Activated naive CD4-positive, alpha-beta T cell treated with anti-CD3 and anti-CD28 coated beads, Interleukin-2, amount 50 U/mL, for 72 hours (primary cell): ENCODE measurements around the gene FSD1L. TPM values are rescaled to one million over a fixed set of nuclear protein-coding genes. Genes with fewer than 3 reads are reported as not detected.
"Not testable (repeated sequence)": the region's sequence is repeated elsewhere in the genome, so short reads cannot be mapped to it uniquely, and the experiment has no call there.

Experiments
- ATAC-seq, 2 donors: fragments of 150-1000 bp; cut with Tn5 transposase; 2 replicates each; pipeline ENCODE4 v1.10.0; 2021; ENCODE audit warnings: mild to moderate bottlenecking in 2 of 2, moderate library complexity in 2 of 2
- DNase-seq, 2 donors: peaks; one replicate each; pipeline ENCODE4 v3.0.0; 2021 to 2022; ENCODE audit warnings: low spot score in 2 of 2
- H3K27ac Mint-ChIP-seq, 2 donors: one replicate each; pipeline ENCODE4 v1.8.0; 2022; ENCODE audit warnings: mild to moderate bottlenecking in 2 of 2, mixed read lengths in 2 of 2
- H3K36me3 Mint-ChIP-seq, 2 donors: one replicate each; pipeline ENCODE4 v1.8.0; 2022; ENCODE audit warnings: mixed read lengths in 2 of 2
- H3K9me3 Mint-ChIP-seq, 2 donors: one replicate each; pipeline ENCODE4 v1.8.0; 2022; ENCODE audit warnings: mixed read lengths in 2 of 2
- total RNA-seq, 2 donors: library from RNA; stranded (reverse); gene quantifications; one replicate each; pipeline ENCODE4 v1.2.3, GENCODE V29; 2022

FSD1L gene
- total RNA-seq, 2 donors from 2014 or later, result 0.61 to 3.9 TPM

DNA sequence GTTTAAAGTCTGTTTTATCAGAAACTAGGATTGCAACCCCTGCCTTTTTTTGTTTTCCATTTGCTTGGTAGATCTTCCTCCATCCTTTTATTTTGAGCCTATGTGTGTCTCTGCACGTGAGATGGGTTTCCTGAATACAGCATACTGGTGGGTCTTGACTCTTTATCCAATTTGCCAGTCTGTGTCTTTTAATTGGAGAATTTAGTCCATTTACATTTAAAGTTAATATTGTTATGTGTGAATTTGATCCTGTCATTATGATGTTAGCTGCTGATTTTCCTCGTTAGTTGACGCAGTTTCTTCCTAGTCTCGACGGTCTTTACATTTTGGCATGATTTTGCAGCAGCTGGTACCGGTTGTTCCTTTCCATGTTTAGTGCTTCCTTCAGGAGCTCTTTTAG lies 132.1 kb downstream of the FSD1L start:
- H3K27ac Mint-ChIP-seq, ATAC-seq, H3K9me3 Mint-ChIP-seq, DNase-seq: not testable (repeated sequence)
- peaks cover 7 to 14% of the 10 kb centered on the region in 2 donors for H3K36me3 Mint-ChIP-seq

DNA sequence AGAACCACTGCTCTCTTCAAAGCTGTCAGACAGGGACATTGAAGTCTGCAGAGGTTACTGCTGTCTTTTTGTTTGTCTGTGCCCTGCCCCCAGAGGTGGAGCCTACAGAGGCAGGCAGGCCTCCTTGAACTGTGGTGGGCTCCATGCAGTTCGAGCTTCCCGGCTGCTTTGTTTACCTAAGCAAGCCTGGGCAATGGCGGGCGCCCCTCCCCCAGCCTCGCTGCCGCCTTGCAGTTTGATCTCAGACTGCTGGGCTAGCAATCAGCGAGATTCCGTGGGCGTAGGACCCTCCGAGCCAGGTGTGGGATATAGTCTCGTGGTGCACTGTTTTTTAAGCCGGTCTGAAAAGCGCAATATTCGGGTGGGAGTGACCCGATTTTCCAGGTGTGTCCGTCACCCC lies 133.7 kb downstream of the FSD1L start:
- H3K9me3 Mint-ChIP-seq, DNase-seq, ATAC-seq, H3K36me3 Mint-ChIP-seq, H3K27ac Mint-ChIP-seq: not testable (repeated sequence)

DNA sequence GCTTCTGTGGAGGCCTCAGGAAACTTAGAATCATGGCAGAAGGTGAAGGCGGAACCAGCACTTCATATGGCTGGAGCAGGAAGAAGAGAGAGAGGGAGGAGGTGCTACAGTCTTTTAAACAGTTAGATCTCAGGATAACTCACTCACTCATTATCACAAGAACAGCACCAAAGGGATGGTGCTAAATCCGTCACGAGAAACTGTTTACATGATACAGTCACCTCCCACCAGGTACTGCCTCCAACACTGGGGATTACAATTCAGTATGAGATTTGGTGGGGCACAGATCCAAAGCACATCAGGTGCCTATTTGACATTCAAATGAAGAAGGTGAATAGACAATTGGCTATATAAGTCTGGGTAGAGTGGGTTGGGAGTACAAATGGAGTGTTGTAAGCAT lies 145.3 kb downstream of the FSD1L start:
- peaks cover 8 to 14% of the 10 kb centered on the region in 2 donors for H3K9me3 Mint-ChIP-seq
- no peak for DNase-seq
- peaks cover 28 to 38% of the 10 kb centered on the region in 2 donors for H3K36me3 Mint-ChIP-seq
- no peak overlapping the region for H3K27ac Mint-ChIP-seq
- ATAC-seq, result no peak

Other genes with a start within 250 kb of the FSD1L start
- 10 to 100 TPM in 1 of 2 donors, 1 to 10 TPM in 1; 6.0 to 11.2 TPM for gene SLC44A1, start 203.4 kb upstream of the FSD1L start, total RNA-seq
- 10 to 100 TPM in 1 of 2 donors, under 1 TPM in 1; 0.52 to 14.3 TPM for gene FKTN, start 110.1 kb downstream of the FSD1L start, total RNA-seq
- gene TAL2, start 214.4 kb downstream of the FSD1L start, total RNA-seq, result under 1 TPM in 1 of 2 donors, not detected in 1; 0.54 TPM
- 10 to 100 TPM; 16.7 to 27.5 TPM for gene TMEM38B, start 246.5 kb downstream of the FSD1L start, total RNA-seq